ENCODE data around the gene MUC5B. TPM values are rescaled to one million over a fixed set of nuclear protein-coding genes. Genes with fewer than 3 reads are reported as not detected.

The MUC5B gene
- total RNA-seq, 1 experiment from 2014 or later: 24.3 TPM

- ChIA-PET POLR2A (ENCODE audit: unreplicated experiment) (no interaction called here), CTCF (no interaction called here)
- ATAC-seq (no peak), DNase-seq (no peak)
- no peaks in the 10 kb centered on the region for H3K79me2 ChIP-seq (ENCODE audit: low read length)
- TF ChIP-seq EZH2phosphoT487 (IDR thresholded peaks at IDR 0.05; ENCODE audit: borderline replicate concordance, low read length) (no peak), EZH2 (IDR thresholded peaks at IDR 0.05; ENCODE audit: low read length, unreplicated experiment) (no peak)
- TF ChIP-seq, protein P1, sequence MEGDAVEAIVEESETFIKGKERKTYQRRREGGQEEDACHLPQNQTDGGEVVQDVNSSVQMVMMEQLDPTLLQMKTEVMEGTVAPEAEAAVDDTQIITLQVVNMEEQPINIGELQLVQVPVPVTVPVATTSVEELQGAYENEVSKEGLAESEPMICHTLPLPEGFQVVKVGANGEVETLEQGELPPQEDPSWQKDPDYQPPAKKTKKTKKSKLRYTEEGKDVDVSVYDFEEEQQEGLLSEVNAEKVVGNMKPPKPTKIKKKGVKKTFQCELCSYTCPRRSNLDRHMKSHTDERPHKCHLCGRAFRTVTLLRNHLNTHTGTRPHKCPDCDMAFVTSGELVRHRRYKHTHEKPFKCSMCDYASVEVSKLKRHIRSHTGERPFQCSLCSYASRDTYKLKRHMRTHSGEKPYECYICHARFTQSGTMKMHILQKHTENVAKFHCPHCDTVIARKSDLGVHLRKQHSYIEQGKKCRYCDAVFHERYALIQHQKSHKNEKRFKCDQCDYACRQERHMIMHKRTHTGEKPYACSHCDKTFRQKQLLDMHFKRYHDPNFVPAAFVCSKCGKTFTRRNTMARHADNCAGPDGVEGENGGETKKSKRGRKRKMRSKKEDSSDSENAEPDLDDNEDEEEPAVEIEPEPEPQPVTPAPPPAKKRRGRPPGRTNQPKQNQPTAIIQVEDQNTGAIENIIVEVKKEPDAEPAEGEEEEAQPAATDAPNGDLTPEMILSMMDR (conservative IDR thresholded peaks at IDR 0.05; ENCODE audit: low read depth, low read length): no peak
- H3K4me3 ChIP-seq (ENCODE audit: low read length): no peak overlapping the region
- no peaks in the 10 kb centered on the region for H4K20me1 ChIP-seq (ENCODE audit: low read length)
- peaks cover 30% of the 10 kb centered on the region for H3K4me1 ChIP-seq (ENCODE audit: insufficient read depth, low read length)
- H3K27me3 ChIP-seq (ENCODE audit: low read length): no peaks in the 10 kb centered on the region
- BruUV-seq (replicated peaks): no TSS peak
- intact Hi-C loops (cut with micrococcal nuclease): loop anchor here (1.0 to 5.0 kb wide), 4 partner anchors 26 to 84 kb away; no protein-coding TSS in a partner anchor
- no peak overlapping the region for H2AFZ ChIP-seq (ENCODE audit: low read length)
- no peak overlapping the region for H3K27ac ChIP-seq (ENCODE audit: low read length)
- no peaks in the 10 kb centered on the region for H3K9me3 ChIP-seq (ENCODE audit: low read length)
- no peaks in the 10 kb centered on the region for H3F3A ChIP-seq (ENCODE audit: low read length, unreplicated experiment)
- H3K36me3 ChIP-seq (ENCODE audit: low read depth, low read length): no peaks in the 10 kb centered on the region
- no peak overlapping the region for H3K9ac ChIP-seq (ENCODE audit: low read length)
- H3K9me2 ChIP-seq (replicated peaks; ENCODE audit: low read length): no peaks in the 10 kb centered on the region
- no peak overlapping the region for H3K4me2 ChIP-seq (ENCODE audit: low read length)
These were observed 21.3 kb upstream of the MUC5B start for GRCh38 chr11:1201395-1202153.

DNA sequence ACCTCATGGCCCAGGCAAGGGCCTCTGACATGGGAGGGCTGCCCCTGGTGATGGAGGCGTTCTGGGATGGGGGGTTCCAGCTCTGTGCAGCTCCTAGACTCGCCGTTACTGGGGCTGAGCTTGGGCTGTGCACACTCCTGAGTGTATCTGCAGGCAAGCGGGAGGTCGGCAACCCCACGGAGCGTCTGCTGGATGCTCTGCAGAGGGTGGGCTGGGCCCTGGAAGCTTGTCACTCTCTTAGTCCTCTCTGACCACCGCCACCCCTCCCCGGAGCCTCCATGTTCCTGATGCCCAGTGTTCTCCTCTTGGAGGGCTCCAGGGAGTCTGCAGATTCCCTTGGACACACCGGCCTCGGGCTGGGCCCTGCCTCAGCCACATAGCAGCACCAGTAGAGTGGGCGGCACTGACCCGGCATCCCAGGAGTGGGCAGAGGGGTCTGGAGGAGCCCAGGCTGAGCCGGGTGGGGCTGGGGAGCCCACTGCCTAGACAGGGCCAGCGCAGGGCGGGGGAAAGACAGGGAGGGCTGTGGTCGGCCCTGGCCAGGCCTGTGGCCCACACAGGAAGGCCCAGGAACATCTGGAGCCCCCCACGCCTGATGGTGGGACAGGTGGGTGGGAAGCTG lies 20.6 kb upstream of the MUC5B start:
- H3K9me2 ChIP-seq (replicated peaks; ENCODE audit: low read length): no peaks in the 10 kb centered on the region
- H3K9me3 ChIP-seq (ENCODE audit: low read length): no peaks in the 10 kb centered on the region
- BruUV-seq (replicated peaks): no TSS peak
- no peak overlapping the region for H2AFZ ChIP-seq (ENCODE audit: low read length)
- no peak; the same call in 1 of the 2 replicates for ATAC-seq
- no peak overlapping the region for H3K27ac ChIP-seq (ENCODE audit: low read length)
- no peaks in the 10 kb centered on the region for H3K79me2 ChIP-seq (ENCODE audit: low read length)
- POLR2A ChIA-PET (ENCODE audit: unreplicated experiment): no interaction called here
- H3K9ac ChIP-seq (ENCODE audit: low read length): no peak overlapping the region
- no peak overlapping the region for H3K4me3 ChIP-seq (ENCODE audit: low read length)
- intact Hi-C loops (cut with micrococcal nuclease): loop anchor here (1.0 to 5.0 kb wide), 4 partner anchors 25 to 85 kb away; no protein-coding TSS in a partner anchor
- H3K4me2 ChIP-seq (ENCODE audit: low read length): no peak overlapping the region
- no peaks in the 10 kb centered on the region for H3F3A ChIP-seq (ENCODE audit: low read length, unreplicated experiment)
- no peak for TF ChIP-seq EZH2 (IDR thresholded peaks at IDR 0.05; ENCODE audit: low read length, unreplicated experiment)
- TF ChIP-seq, protein P1 (conservative IDR thresholded peaks at IDR 0.05; ENCODE audit: low read depth, low read length): no peak
- no peak for TF ChIP-seq EZH2phosphoT487 (IDR thresholded peaks at IDR 0.05; ENCODE audit: borderline replicate concordance, low read length)
- no peaks in the 10 kb centered on the region for H4K20me1 ChIP-seq (ENCODE audit: low read length)
- H3K27me3 ChIP-seq (ENCODE audit: low read length): no peaks in the 10 kb centered on the region
- CTCF ChIA-PET: no interaction called here
- H3K4me1 ChIP-seq (ENCODE audit: insufficient read depth, low read length): peaks cover 30% of the 10 kb centered on the region
- H3K36me3 ChIP-seq (ENCODE audit: low read depth, low read length): no peaks in the 10 kb centered on the region
- no peak for DNase-seq

Measured in PC-3 (cell line).